ENCODE measurements around the gene LMF1.

GRCh38 chr16:824194-824593 is 146.6 kb downstream of the LMF1 start:
- TF ChIP-seq POLR2A (IDR thresholded peaks at IDR 0.05), result no peak
- TF ChIP-seq CTCF (IDR thresholded peaks at IDR 0.05), result no peak

Data from prostate gland (tissue), 2 donors.